Liver (tissue), 9 donors: ENCODE data around the gene SLC24A3. TPM values are rescaled to one million over a fixed set of nuclear protein-coding genes. Genes with fewer than 3 reads are reported as not detected.

ENCODE experiments used
- DNase-seq: peaks from one replicate; pipeline ENCODE4 v3.0.0-alpha.2; 2017; ENCODE audit warnings: low spot score
- H3K27ac ChIP-seq, 2 donors: one replicate each; pipeline ENCODE4 v1.7.0; 2013; ENCODE audit warnings: inconsistent platforms in 2 of 2, low read length in 2 of 2, control low read depth in 1 of 2, low read depth in 1 of 2, mild to moderate bottlenecking in 1 of 2
- H3K27me3 ChIP-seq, 4 donors: one replicate each; pipeline versions ENCODE4 v1.6.1 to v1.7.0; 2013; ENCODE audit warnings: low read length in 3 of 4, inconsistent platforms in 1 of 4, mild to moderate bottlenecking in 1 of 4, moderate library complexity in 1 of 4; ENCODE audit not compliant: control insufficient read depth in 4 of 4, insufficient read depth in 4 of 4
- H3K36me3 ChIP-seq, 4 donors: one replicate each; pipeline versions ENCODE4 v1.6.1 to v1.7.0; 2013; ENCODE audit warnings: low read length in 3 of 4, mild to moderate bottlenecking in 3 of 4, low read depth in 1 of 4, moderate library complexity in 1 of 4; ENCODE audit not compliant: control insufficient read depth in 4 of 4, insufficient read depth in 3 of 4
- H3K4me1 ChIP-seq, 4 donors: one replicate each; pipeline versions ENCODE4 v1.6.1 to v1.7.0; 2013; ENCODE audit warnings: low read length in 3 of 4, mild to moderate bottlenecking in 3 of 4, moderate library complexity in 1 of 4; ENCODE audit not compliant: control insufficient read depth in 4 of 4, insufficient read depth in 4 of 4
- H3K4me3 ChIP-seq, 3 donors: one replicate each; pipeline versions ENCODE4 v1.6.1 to v1.7.0; 2013; ENCODE audit warnings: low read length in 3 of 3, control low read depth in 1 of 3, low read depth in 1 of 3, mild to moderate bottlenecking in 1 of 3
- H3K9ac ChIP-seq, 2 donors: one replicate each; pipeline ENCODE4 v1.7.0; 2013; ENCODE audit warnings: low read length in 2 of 2, mild to moderate bottlenecking in 2 of 2, moderate library complexity in 2 of 2, control low read depth in 1 of 2, low read depth in 1 of 2
- H3K9me3 ChIP-seq, 4 donors: one replicate each; pipeline versions ENCODE4 v1.6.1 to v1.7.0; 2013; ENCODE audit warnings: low read length in 3 of 4; ENCODE audit not compliant: control insufficient read depth in 4 of 4
- GABPA ChIP-seq, 2 donors: IDR thresholded peaks in 1 of 2; conservative IDR thresholded peaks in 1 of 2; 2 replicates each; pipeline ENCODE4 v1.6.1; 2016; ENCODE audit warnings: antibody characterized with exemption in 2 of 2, mild to moderate bottlenecking in 1 of 2, moderate library complexity in 1 of 2
- HNF4A ChIP-seq, 2 donors: conservative IDR thresholded peaks; 2 replicates each; pipeline ENCODE4 v1.6.1; 2016; ENCODE audit warnings: antibody characterized with exemption in 2 of 2, mild to moderate bottlenecking in 2 of 2
- HNF4G ChIP-seq: IDR thresholded peaks from 2 replicates; pipeline ENCODE4 v1.6.1; 2016; ENCODE audit warnings: antibody characterized with exemption
- JUND ChIP-seq, 2 donors: IDR thresholded peaks; 2 replicates each; pipeline ENCODE4 v1.6.1; 2016; ENCODE audit warnings: antibody characterized with exemption in 2 of 2
- RAD21 ChIP-seq, 2 donors: IDR thresholded peaks; 2 replicates each; pipeline ENCODE4 v1.6.1; 2016; ENCODE audit warnings: antibody characterized with exemption in 2 of 2, mild to moderate bottlenecking in 2 of 2
- RXRA ChIP-seq, 2 donors: IDR thresholded peaks; 2 replicates each; pipeline ENCODE4 v1.6.1; 2017 to 2018; ENCODE audit warnings: antibody characterized with exemption in 2 of 2, mild to moderate bottlenecking in 1 of 2
- SP1 ChIP-seq: IDR thresholded peaks from 2 replicates; pipeline ENCODE4 v1.6.1; 2018; ENCODE audit warnings: antibody characterized with exemption, mild to moderate bottlenecking
- TAF1 ChIP-seq: conservative IDR thresholded peaks from 2 replicates; pipeline ENCODE4 v1.6.1; 2016; ENCODE audit warnings: antibody characterized with exemption, mild to moderate bottlenecking
- YY1 ChIP-seq: IDR thresholded peaks from 2 replicates; pipeline ENCODE4 v1.6.1; 2016; ENCODE audit warnings: antibody characterized with exemption, mild to moderate bottlenecking
- WGBS: extraction: QIAGEN DNeasy Blood & Tissue Kit; methylation state at CpG from one replicate; pipeline ENCODE4 v1.1.7; 2013; 5-methylcytosine and 5-hydroxymethylcytosine counted together
- polyA plus RNA-seq, 2 donors: library from polyadenylated mRNA; stranded (reverse) in 1 of 2; unstranded in 1 of 2; fragments of 200-250 nt in 1 of 2; fragments of >200 nt in 1 of 2; fragmentation: Nextera tagmentation in 1 of 2; extraction: Ambion mirVana in 1 of 2; gene quantifications; one replicate each; pipeline versions ENCODE4 v1.2.1 to v1.2.3, GENCODE V29; 2013 to 2015
- total RNA-seq, 2 donors: library from RNA; depleted of rRNA; stranded (reverse); fragments of >200 nt; gene quantifications; one replicate each; pipeline ENCODE4 v1.2.3, GENCODE V29; 2014
- TF ChIP-seq, protein P1 (sequence below): fragments of 150-350 bp; IDR thresholded peaks from 2 replicates; pipeline ENCODE4 v1.5.1; 2017; ENCODE audit warnings: improper control_type of control experiment, low read depth, low read length; ENCODE audit not compliant: missing input control
- TF ChIP-seq, protein P2 (sequence below): IDR thresholded peaks from 2 replicates; pipeline ENCODE4 v1.6.1; 2016; ENCODE audit warnings: antibody characterized with exemption, mild to moderate bottlenecking
- TF ChIP-seq, protein P3 (sequence below): IDR thresholded peaks from 2 replicates; pipeline ENCODE4 v1.6.1; 2016; ENCODE audit warnings: antibody characterized with exemption
- donor health status: healthy.
- donor health status: healthy.
- donor health status: healthy.
- donor health status: healthy.
- donor health status: healthy.

SLC24A3 gene
- total and polyA plus RNA-seq, 4 donors, result 0.28 to 1.8 (median 0.46) TPM

DNA sequence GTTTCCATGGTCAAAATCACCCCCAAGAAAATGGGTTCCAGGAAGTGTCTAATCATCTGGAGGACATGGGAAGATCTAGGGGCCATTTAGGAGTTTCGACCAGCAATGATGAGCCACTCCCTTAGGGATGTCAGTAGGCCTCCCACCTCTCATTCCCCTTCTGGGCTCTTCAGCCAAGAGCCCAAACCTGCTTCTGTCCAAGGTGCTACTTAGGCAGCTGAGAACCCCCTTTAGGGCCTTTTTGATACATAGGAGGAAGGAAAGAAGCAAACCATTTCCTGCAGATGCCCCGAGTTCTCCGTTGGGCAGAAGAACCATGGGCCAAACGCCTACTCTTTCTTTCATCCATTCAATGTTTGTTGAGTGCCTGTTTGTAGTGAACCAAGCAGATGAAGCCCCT is 404.2 kb downstream of the SLC24A3 start:
- H3K9me3 ChIP-seq, result no peaks in the 10 kb centered on the region
- no peak overlapping the region for H3K9ac ChIP-seq
- H3K27me3 ChIP-seq, result peaks cover 0 to 6% (median 4%) of the 10 kb centered on the region in 4 donors
- H3K27ac ChIP-seq, result no peak overlapping the region
- no peak overlapping the region for H3K4me3 ChIP-seq
- H3K4me1 ChIP-seq, result no peaks in the 10 kb centered on the region
- H3K36me3 ChIP-seq, result no peaks in the 10 kb centered on the region
- TF ChIP-seq, protein P1, sequence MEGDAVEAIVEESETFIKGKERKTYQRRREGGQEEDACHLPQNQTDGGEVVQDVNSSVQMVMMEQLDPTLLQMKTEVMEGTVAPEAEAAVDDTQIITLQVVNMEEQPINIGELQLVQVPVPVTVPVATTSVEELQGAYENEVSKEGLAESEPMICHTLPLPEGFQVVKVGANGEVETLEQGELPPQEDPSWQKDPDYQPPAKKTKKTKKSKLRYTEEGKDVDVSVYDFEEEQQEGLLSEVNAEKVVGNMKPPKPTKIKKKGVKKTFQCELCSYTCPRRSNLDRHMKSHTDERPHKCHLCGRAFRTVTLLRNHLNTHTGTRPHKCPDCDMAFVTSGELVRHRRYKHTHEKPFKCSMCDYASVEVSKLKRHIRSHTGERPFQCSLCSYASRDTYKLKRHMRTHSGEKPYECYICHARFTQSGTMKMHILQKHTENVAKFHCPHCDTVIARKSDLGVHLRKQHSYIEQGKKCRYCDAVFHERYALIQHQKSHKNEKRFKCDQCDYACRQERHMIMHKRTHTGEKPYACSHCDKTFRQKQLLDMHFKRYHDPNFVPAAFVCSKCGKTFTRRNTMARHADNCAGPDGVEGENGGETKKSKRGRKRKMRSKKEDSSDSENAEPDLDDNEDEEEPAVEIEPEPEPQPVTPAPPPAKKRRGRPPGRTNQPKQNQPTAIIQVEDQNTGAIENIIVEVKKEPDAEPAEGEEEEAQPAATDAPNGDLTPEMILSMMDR, result no peak
- no peak for TF ChIP-seq RAD21 (IDR thresholded peaks at IDR 0.05)
- no peak for DNase-seq
- WGBS, result 79% methylated on average over 4 of the region's 4 CpGs

DNA sequence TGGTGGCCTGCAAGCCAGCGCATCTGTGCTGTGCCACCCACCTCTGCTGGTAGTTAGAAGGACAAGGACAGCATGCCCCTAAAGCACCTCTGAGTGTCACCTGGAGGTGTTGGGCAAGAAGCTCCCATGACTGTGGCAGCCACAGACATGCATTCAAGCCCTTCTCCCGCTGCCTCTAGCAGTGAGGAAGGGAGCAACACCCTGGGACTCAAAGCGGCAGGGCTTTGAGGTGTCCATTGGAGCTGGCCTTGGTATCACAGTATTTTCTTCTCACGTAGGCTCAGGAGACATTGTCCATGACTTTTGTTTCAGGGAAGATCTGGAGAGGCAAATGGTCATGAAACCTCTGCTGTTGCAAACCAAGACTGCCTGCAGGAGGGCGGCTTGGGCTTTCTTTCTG is 404.8 kb downstream of the SLC24A3 start:
- Histone ChIP-seq H3K9ac (no peak overlapping the region), H3K27ac (no peak overlapping the region), H3K36me3 (no peaks in the 10 kb centered on the region), H3K27me3 (peaks cover 0 to 6% (median 3%) of the 10 kb centered on the region in 4 donors), H3K4me3 (no peak overlapping the region), H3K9me3 (no peaks in the 10 kb centered on the region), H3K4me1 (no peaks in the 10 kb centered on the region)
- TF ChIP-seq RXRA (IDR thresholded peaks at IDR 0.05) (no peak), JUND (IDR thresholded peaks at IDR 0.05) (no peak), TAF1 (no peak), HNF4A (conservative IDR thresholded peaks at IDR 0.05) (no peak), GABPA (IDR thresholded peaks at IDR 0.05 in 1 of 2, conservative IDR thresholded peaks at IDR 0.05 in 1 of 2) (no peak), SP1 (no peak)
- TF ChIP-seq, protein P2, sequence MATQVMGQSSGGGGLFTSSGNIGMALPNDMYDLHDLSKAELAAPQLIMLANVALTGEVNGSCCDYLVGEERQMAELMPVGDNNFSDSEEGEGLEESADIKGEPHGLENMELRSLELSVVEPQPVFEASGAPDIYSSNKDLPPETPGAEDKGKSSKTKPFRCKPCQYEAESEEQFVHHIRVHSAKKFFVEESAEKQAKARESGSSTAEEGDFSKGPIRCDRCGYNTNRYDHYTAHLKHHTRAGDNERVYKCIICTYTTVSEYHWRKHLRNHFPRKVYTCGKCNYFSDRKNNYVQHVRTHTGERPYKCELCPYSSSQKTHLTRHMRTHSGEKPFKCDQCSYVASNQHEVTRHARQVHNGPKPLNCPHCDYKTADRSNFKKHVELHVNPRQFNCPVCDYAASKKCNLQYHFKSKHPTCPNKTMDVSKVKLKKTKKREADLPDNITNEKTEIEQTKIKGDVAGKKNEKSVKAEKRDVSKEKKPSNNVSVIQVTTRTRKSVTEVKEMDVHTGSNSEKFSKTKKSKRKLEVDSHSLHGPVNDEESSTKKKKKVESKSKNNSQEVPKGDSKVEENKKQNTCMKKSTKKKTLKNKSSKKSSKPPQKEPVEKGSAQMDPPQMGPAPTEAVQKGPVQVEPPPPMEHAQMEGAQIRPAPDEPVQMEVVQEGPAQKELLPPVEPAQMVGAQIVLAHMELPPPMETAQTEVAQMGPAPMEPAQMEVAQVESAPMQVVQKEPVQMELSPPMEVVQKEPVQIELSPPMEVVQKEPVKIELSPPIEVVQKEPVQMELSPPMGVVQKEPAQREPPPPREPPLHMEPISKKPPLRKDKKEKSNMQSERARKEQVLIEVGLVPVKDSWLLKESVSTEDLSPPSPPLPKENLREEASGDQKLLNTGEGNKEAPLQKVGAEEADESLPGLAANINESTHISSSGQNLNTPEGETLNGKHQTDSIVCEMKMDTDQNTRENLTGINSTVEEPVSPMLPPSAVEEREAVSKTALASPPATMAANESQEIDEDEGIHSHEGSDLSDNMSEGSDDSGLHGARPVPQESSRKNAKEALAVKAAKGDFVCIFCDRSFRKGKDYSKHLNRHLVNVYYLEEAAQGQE, result no peak
- TF ChIP-seq, protein P3, sequence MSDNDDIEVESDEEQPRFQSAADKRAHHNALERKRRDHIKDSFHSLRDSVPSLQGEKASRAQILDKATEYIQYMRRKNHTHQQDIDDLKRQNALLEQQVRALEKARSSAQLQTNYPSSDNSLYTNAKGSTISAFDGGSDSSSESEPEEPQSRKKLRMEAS, result no peak
- DNase-seq, result no peak
- 87% methylated on average over 5 of the region's 5 CpGs for WGBS

DNA sequence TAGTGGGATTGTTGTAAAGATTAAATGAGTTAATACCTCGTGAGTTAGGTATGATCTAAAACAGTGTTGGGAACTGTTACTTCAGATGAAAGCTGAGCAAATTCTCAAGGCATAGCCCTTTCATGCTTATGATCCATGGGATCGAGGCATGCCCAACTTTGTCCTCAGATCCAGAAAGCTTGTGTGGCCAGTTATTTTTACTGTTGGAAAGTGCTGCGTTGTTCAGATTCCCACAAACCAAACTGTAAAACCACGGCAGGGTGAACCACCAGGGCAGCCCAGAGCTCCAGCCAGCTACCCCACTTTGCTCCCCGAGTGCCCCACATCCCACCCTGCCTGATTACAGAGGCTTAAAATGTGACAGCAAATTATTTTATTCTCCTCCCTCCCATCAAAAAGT is 406.3 kb downstream of the SLC24A3 start:
- no peak overlapping the region for H3K9ac ChIP-seq
- no peak for TF ChIP-seq YY1
- no peak for TF ChIP-seq HNF4G
- TF ChIP-seq HNF4A (conservative IDR thresholded peaks at IDR 0.05), result no peak
- TF ChIP-seq, protein P2, result no peak
- H3K4me3 ChIP-seq, result no peak overlapping the region
- H3K4me1 ChIP-seq, result no peaks in the 10 kb centered on the region
- H3K36me3 ChIP-seq, result no peaks in the 10 kb centered on the region
- WGBS, result 76% methylated on average over 5 of the region's 5 CpGs
- H3K27me3 ChIP-seq, result peaks cover 0 to 4% (median 2%) of the 10 kb centered on the region in 4 donors
- no peak overlapping the region for H3K27ac ChIP-seq
- DNase-seq, result no peak
- H3K9me3 ChIP-seq, result no peaks in the 10 kb centered on the region
